Peyer's patch (tissue), 4 donors: Measurements from ENCODE around the gene STRN4. TPM values are rescaled to one million over a fixed set of nuclear protein-coding genes. Genes with fewer than 3 reads are reported as not detected.

Experiments used
- DNase-seq, 3 donors: peaks; one replicate each; pipeline ENCODE4 v3.0.0-alpha.2; 2017 to 2019
- H3K27ac ChIP-seq, 4 donors: fragments of 200-600 bp; sonication (generic); one replicate each; pipeline ENCODE4 v1.5.1; 2016 to 2019
- H3K27me3 ChIP-seq, 2 donors: fragments of 200-600 bp; sonication (generic); one replicate each; pipeline ENCODE4 v1.5.1; 2019
- H3K36me3 ChIP-seq, 3 donors: fragments of 200-600 bp; sonication (generic); one replicate each; pipeline ENCODE4 v1.5.1; 2016 to 2019
- H3K4me1 ChIP-seq, 4 donors: fragments of 200-600 bp; sonication (generic); one replicate each; pipeline ENCODE4 v1.5.1; 2016 to 2019
- H3K4me3 ChIP-seq, 4 donors: fragments of 200-600 bp; sonication (generic); 1 replicate in 3 of 4; 2 replicates in 1 of 4; pipeline ENCODE4 v1.5.1; 2016 to 2019; ENCODE audit warnings: mild to moderate bottlenecking in 1 of 4
- H3K9me3 ChIP-seq, 4 donors: fragments of 200-600 bp; sonication (generic); one replicate each; pipeline ENCODE4 v1.5.1; 2016 to 2019; ENCODE audit warnings: mild to moderate bottlenecking in 1 of 4
- CTCF ChIP-seq, 6 experiments: fragments of 450-650 bp in 4 of 6; fragments of 200-600 bp in 2 of 6; sonication (generic) in 1 of 6; IDR thresholded peaks; one replicate each; pipeline ENCODE4 v1.5.1; 2017 to 2019; ENCODE audit warnings: antibody characterized with exemption in 6 of 6, mild to moderate bottlenecking in 3 of 6, moderate library complexity in 1 of 6
- POLR2A ChIP-seq, 2 donors: fragments of 450-650 bp; IDR thresholded peaks; one replicate each; pipeline ENCODE4 v1.5.1; 2017; ENCODE audit warnings: antibody characterized with exemption in 2 of 2, mild to moderate bottlenecking in 2 of 2, moderate library complexity in 2 of 2
- total RNA-seq, 4 donors: library from RNA; depleted of rRNA; stranded (reverse); fragments of >200 nt; gene quantifications; one replicate each; pipeline ENCODE4 v1.1.0, GENCODE V29; 2016

STRN4 gene
- total RNA-seq, 4 donors from 2014 or later: 80.9 to 146 (median 116) TPM

- H3K4me3 ChIP-seq: no peak overlapping the region
- H3K27me3 ChIP-seq: no peaks in the 10 kb centered on the region
- H3K4me1 ChIP-seq: peaks cover 0 to 10% (median 0%) of the 10 kb centered on the region in 4 donors
- TF ChIP-seq POLR2A (IDR thresholded peaks at IDR 0.05) (no peak), CTCF (IDR thresholded peaks at IDR 0.05) (no peak)
- H3K27ac ChIP-seq: no peak overlapping the region
- peaks cover 0 to 96% (median 0%) of the 10 kb centered on the region in 3 donors for H3K36me3 ChIP-seq
- H3K9me3 ChIP-seq: no peaks in the 10 kb centered on the region
- no peak for DNase-seq
These were observed 20.3 kb downstream of the STRN4 start for GRCh38 chr19:46725859-46726393.

GRCh38 chr19:46725036-46725820 lies 21.0 kb downstream of the STRN4 start:
- peaks cover 0 to 96% (median 0%) of the 10 kb centered on the region in 3 donors for H3K36me3 ChIP-seq
- TF ChIP-seq CTCF (IDR thresholded peaks at IDR 0.05): no peak
- no peak for TF ChIP-seq POLR2A (IDR thresholded peaks at IDR 0.05)

GRCh38 chr19:46724468-46724867 lies 21.8 kb downstream of the STRN4 start:
- TF ChIP-seq CTCF (IDR thresholded peaks at IDR 0.05) (no peak), POLR2A (IDR thresholded peaks at IDR 0.05) (no peak)
- Histone ChIP-seq H3K27ac (no peak overlapping the region), H3K4me1 (peaks cover 0 to 11% (median 7%) of the 10 kb centered on the region in 4 donors), H3K9me3 (no peaks in the 10 kb centered on the region), H3K27me3 (no peaks in the 10 kb centered on the region), H3K36me3 (peaks cover 0 to 95% (median 0%) of the 10 kb centered on the region in 3 donors), H3K4me3 (no peak overlapping the region)
- DNase-seq: no peak

More at GRCh38 chr19:46725036-46725820, 21.0 kb downstream of the STRN4 start:
- peaks cover 0 to 10% (median 1%) of the 10 kb centered on the region in 4 donors for H3K4me1 ChIP-seq
- H3K4me3 ChIP-seq: no peak overlapping the region
- DNase-seq: no peak
- H3K27me3 ChIP-seq: no peaks in the 10 kb centered on the region
- no peaks in the 10 kb centered on the region for H3K9me3 ChIP-seq
- no peak overlapping the region for H3K27ac ChIP-seq

GRCh38 chr19:46723471-46723870 lies 22.8 kb downstream of the STRN4 start:
- no peak overlapping the region for H3K4me3 ChIP-seq
- H3K9me3 ChIP-seq: no peaks in the 10 kb centered on the region
- no peak for TF ChIP-seq CTCF (IDR thresholded peaks at IDR 0.05)
- TF ChIP-seq POLR2A (IDR thresholded peaks at IDR 0.05): no peak
- peaks cover 0 to 87% (median 0%) of the 10 kb centered on the region in 3 donors for H3K36me3 ChIP-seq
- peaks cover 0 to 21% (median 10%) of the 10 kb centered on the region in 4 donors for H3K4me1 ChIP-seq
- H3K27me3 ChIP-seq: no peaks in the 10 kb centered on the region
- H3K27ac ChIP-seq: no peak overlapping the region
- DNase-seq: no peak

- TF ChIP-seq POLR2A (IDR thresholded peaks at IDR 0.05): no peak
- TF ChIP-seq CTCF (IDR thresholded peaks at IDR 0.05): no peak
- Histone ChIP-seq H3K27me3 (no peaks in the 10 kb centered on the region), H3K27ac (peak overlapping the region in 1 of 4 donors; percentile 42), H3K9me3 (no peaks in the 10 kb centered on the region), H3K36me3 (peaks cover 0 to 82% (median 0%) of the 10 kb centered on the region in 3 donors), H3K4me3 (peak overlapping the region in 1 of 4 donors; percentile 3), H3K4me1 (peaks cover 0 to 25% (median 12%) of the 10 kb centered on the region in 4 donors)
- no peak for DNase-seq
These were observed 23.2 kb downstream of the STRN4 start for GRCh38 chr19:46723023-46723461.
